Measurements from ENCODE around the gene USP12.

GRCh38 chr13:27097691-27098090, 73.9 kb downstream of the USP12 start:
- no peak for TF ChIP-seq CTCF (IDR thresholded peaks at IDR 0.05)
- TF ChIP-seq EP300 (IDR thresholded peaks at IDR 0.05), result no peak

All from tibial nerve (tissue), 4 donors.